Epithelial cell of proximal tubule (primary cell): ENCODE results near the gene DOCK7. TPM values are rescaled to one million over a fixed set of nuclear protein-coding genes. Genes with fewer than 3 reads are reported as not detected.

Experiments used
- DNase-seq: peaks from one replicate; pipeline ENCODE4 v3.0.0-alpha.2; 2011; ENCODE audit warnings: low read depth
- H3K4me3 ChIP-seq: 2 replicates; pipeline ENCODE4 v1.5.1; 2011; ENCODE audit warnings: low read depth, mild to moderate bottlenecking, low read length
- total RNA-seq: library from RNA; depleted of rRNA; stranded (reverse); fragments of >200 nt; gene quantifications from 2 replicates; pipeline ENCODE4 v1.2.3, GENCODE V29; 2015
- TF ChIP-seq, protein P1 (sequence below): conservative IDR thresholded peaks from 2 replicates; pipeline ENCODE4 v1.5.1; 2012; ENCODE audit warnings: low read depth, mild to moderate bottlenecking, low read length

The DOCK7 gene
- total RNA-seq, 1 donor from 2014 or later = 72.9 TPM

- H3K4me3 ChIP-seq = no peak overlapping the region
- TF ChIP-seq, protein P1, sequence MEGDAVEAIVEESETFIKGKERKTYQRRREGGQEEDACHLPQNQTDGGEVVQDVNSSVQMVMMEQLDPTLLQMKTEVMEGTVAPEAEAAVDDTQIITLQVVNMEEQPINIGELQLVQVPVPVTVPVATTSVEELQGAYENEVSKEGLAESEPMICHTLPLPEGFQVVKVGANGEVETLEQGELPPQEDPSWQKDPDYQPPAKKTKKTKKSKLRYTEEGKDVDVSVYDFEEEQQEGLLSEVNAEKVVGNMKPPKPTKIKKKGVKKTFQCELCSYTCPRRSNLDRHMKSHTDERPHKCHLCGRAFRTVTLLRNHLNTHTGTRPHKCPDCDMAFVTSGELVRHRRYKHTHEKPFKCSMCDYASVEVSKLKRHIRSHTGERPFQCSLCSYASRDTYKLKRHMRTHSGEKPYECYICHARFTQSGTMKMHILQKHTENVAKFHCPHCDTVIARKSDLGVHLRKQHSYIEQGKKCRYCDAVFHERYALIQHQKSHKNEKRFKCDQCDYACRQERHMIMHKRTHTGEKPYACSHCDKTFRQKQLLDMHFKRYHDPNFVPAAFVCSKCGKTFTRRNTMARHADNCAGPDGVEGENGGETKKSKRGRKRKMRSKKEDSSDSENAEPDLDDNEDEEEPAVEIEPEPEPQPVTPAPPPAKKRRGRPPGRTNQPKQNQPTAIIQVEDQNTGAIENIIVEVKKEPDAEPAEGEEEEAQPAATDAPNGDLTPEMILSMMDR = peak; percentile 74
- DNase-seq = no peak
These were observed 280.7 kb downstream of the DOCK7 start for GRCh38 chr1:62407398-62408009.

GRCh38 chr1:62406576-62406975 lies 281.6 kb downstream of the DOCK7 start:
- no peak for DNase-seq
- TF ChIP-seq, protein P1 = no peak

GRCh38 chr1:62405247-62405646 lies 282.9 kb downstream of the DOCK7 start:
- DNase-seq = no peak
- TF ChIP-seq, protein P1 = no peak
- H3K4me3 ChIP-seq = no peak overlapping the region

More at GRCh38 chr1:62406576-62406975, 281.6 kb downstream of the DOCK7 start:
- no peak overlapping the region for H3K4me3 ChIP-seq

Other genes with a start within 250 kb of the DOCK7 start
- gene ANGPTL3, start 90.9 kb downstream of the DOCK7 start, total RNA-seq = not detected in 2 replicates
- gene ATG4C, start 95.7 kb upstream of the DOCK7 start, total RNA-seq = 7.1 and 8.0 TPM in 2 replicates